ENCODE measurements around the gene GID8. TPM values are rescaled to one million over a fixed set of nuclear protein-coding genes. Genes with fewer than 3 reads are reported as not detected.

The GID8 gene
- total RNA-seq, 4 donors from 2014 or later: 30.4 to 57.0 (median 45.1) TPM

- no peak for DNase-seq (ENCODE audit: low spot score in 2 of 2)
- 72% methylated on average over 12 of the region's 13 CpGs for WGBS
- Histone ChIP-seq H3K9me3 (no peaks in the 10 kb centered on the region), H3K4me3 (no peak overlapping the region), H3K4me1 (no peaks in the 10 kb centered on the region), H3K36me3 (no peaks in the 10 kb centered on the region), H3K27me3 (peaks cover 81% of the 10 kb centered on the region), H3K27ac (no peak overlapping the region)
- TF ChIP-seq CTCF (IDR thresholded peaks at IDR 0.05) (no peak), EP300 (IDR thresholded peaks at IDR 0.05) (no peak), POLR2A (IDR thresholded peaks at IDR 0.05) (no peak), POLR2AphosphoS5 (IDR thresholded peaks at IDR 0.05) (no peak)
Measured at GRCh38 chr20:62991196-62991807, 53.4 kb downstream of the GID8 start.

- no peak overlapping the region for H3K27ac ChIP-seq
- no peaks in the 10 kb centered on the region for H3K9me3 ChIP-seq
- TF ChIP-seq POLR2AphosphoS5 (IDR thresholded peaks at IDR 0.05): no peak
- TF ChIP-seq EP300 (IDR thresholded peaks at IDR 0.05): no peak
- no peak for TF ChIP-seq POLR2A (IDR thresholded peaks at IDR 0.05)
- TF ChIP-seq CTCF (IDR thresholded peaks at IDR 0.05): no peak
- 72% methylated on average over 6 of the region's 6 CpGs for WGBS
- DNase-seq (ENCODE audit: low spot score in 2 of 2): no peak
- H3K4me3 ChIP-seq: no peak overlapping the region
- H3K4me1 ChIP-seq: no peaks in the 10 kb centered on the region
- H3K36me3 ChIP-seq: no peaks in the 10 kb centered on the region
- peaks cover 82% of the 10 kb centered on the region for H3K27me3 ChIP-seq
Measured at GRCh38 chr20:62991863-62992262, 53.9 kb downstream of the GID8 start.

GRCh38 chr20:62993856-62994494 lies 56.0 kb downstream of the GID8 start:
- TF ChIP-seq POLR2AphosphoS5 (IDR thresholded peaks at IDR 0.05) (no peak), CTCF (IDR thresholded peaks at IDR 0.05) (no peak), EP300 (IDR thresholded peaks at IDR 0.05) (no peak), POLR2A (IDR thresholded peaks at IDR 0.05) (no peak)
- WGBS: 87% methylated on average over 23 of the region's 23 CpGs
- H3K4me1 ChIP-seq: no peaks in the 10 kb centered on the region
- H3K36me3 ChIP-seq: no peaks in the 10 kb centered on the region
- peaks cover 83% of the 10 kb centered on the region for H3K27me3 ChIP-seq
- no peak overlapping the region for H3K4me3 ChIP-seq
- no peak overlapping the region for H3K27ac ChIP-seq
- H3K9me3 ChIP-seq: no peaks in the 10 kb centered on the region
- no peak for DNase-seq (ENCODE audit: low spot score in 2 of 2)

- Histone ChIP-seq H3K9me3 (no peaks in the 10 kb centered on the region), H3K36me3 (no peaks in the 10 kb centered on the region), H3K27ac (no peak overlapping the region), H3K27me3 (peaks cover 87% of the 10 kb centered on the region), H3K4me3 (no peak overlapping the region), H3K4me1 (no peaks in the 10 kb centered on the region)
- DNase-seq (ENCODE audit: low spot score in 2 of 2): no peak
- no peak for TF ChIP-seq EP300 (IDR thresholded peaks at IDR 0.05)
- TF ChIP-seq CTCF (IDR thresholded peaks at IDR 0.05): no peak
- no peak for TF ChIP-seq POLR2A (IDR thresholded peaks at IDR 0.05)
- TF ChIP-seq POLR2AphosphoS5 (IDR thresholded peaks at IDR 0.05): no peak
- 71% methylated on average over 18 of the region's 19 CpGs for WGBS
Measured at GRCh38 chr20:62994869-62995281, 56.9 kb downstream of the GID8 start.

- Histone ChIP-seq H3K36me3 (no peaks in the 10 kb centered on the region), H3K4me3 (no peak overlapping the region), H3K27ac (no peak overlapping the region), H3K9me3 (no peaks in the 10 kb centered on the region), H3K27me3 (peaks cover 88% of the 10 kb centered on the region), H3K4me1 (no peaks in the 10 kb centered on the region)
- TF ChIP-seq EP300 (IDR thresholded peaks at IDR 0.05): no peak
- no peak for TF ChIP-seq CTCF (IDR thresholded peaks at IDR 0.05)
- no peak for TF ChIP-seq POLR2A (IDR thresholded peaks at IDR 0.05)
- TF ChIP-seq POLR2AphosphoS5 (IDR thresholded peaks at IDR 0.05): no peak
- DNase-seq (ENCODE audit: low spot score in 2 of 2): no peak
- 67% methylated on average over 11 of the region's 11 CpGs for WGBS
Measured at GRCh38 chr20:62995481-62995880, 57.5 kb downstream of the GID8 start.
